ENCODE data around the gene UVRAG.
"Not testable (repeated sequence)": the region's sequence is repeated elsewhere in the genome, so short reads cannot be mapped to it uniquely, and the experiment has no call there.

UVRAG gene

GRCh38 chr11:75968021-75968625 is 153.1 kb downstream of the UVRAG start:
- no peak for DNase-seq (ENCODE audit: low read depth)

DNA sequence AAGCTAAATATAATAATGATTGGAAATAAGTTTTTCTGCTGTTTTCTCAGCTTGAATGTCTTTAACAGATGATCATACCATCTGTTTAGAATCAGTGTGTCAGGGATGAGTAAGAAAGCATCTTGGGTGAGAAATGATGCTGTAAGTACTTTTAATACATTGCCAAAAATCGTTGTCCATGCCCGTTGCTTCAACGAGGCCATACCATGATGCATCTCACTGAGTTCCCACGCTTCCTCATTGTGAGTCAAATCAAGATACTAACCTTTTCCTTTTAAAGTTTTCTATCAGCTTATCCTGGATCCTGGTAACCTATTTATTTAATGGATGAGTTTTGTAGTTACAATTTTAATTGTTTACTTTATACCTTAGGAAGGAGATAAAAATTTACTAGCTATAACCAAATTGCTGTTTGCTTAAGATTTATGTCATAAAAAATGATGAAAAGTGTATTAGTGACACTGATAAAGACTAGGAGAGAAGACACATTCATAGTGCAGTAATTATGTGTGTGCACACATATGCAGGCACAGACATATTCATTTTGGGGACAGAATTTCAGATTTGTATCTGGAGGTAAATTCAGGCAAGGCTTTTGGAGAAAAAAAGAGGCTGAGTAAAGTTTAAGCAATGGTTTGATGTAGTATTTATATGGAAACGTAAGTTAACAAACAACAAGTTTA is 154.8 kb downstream of the UVRAG start:
- DNase-seq (ENCODE audit: low read depth), result no peak

DNA sequence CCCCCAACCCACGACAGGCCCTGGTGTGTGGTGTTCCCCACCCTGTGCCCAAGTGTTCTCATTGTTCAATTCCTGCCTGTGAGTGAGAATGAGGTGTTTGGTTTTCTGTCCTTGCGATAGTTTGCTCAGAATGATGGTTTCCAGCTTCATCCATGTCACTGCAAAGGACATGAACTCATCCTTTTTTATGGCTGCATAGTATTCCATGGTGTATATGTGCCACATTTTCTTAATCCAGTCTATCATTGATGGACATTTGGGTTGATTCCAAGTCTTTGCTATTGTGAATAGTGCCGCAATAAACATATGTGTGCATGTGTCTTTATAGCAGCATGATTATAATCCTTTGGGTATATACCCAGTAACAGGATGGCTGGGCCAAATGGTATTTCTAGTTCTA is 158.7 kb downstream of the UVRAG start:
- not testable (repeated sequence) for DNase-seq (ENCODE audit: low read depth)

DNA sequence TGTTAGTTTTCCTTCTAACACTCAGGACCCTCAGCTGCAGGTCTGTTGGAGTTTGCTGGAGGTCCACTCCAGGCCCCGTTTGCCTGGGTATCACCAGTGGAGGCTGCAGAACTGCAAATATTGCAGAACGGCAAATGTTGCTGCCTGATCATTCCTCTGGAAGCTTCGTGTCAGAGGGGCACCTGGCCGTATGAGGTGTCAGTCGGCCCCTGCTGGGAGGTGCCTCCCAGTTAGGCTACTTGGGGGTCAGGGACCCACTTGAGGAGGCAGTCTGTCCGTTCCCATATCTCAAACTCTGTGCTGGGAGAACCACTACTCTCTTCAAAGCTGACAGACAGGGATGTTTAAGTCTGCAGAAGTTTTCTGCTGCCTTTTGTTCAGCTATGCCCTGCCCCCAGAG is 164.1 kb downstream of the UVRAG start:
- DNase-seq (ENCODE audit: low read depth), result not testable (repeated sequence)

GRCh38 chr11:75979479-75980027 is 164.5 kb downstream of the UVRAG start:
- not testable (repeated sequence) for DNase-seq (ENCODE audit: low read depth)

- no peak for DNase-seq (ENCODE audit: low read depth)
These were observed 165.0 kb downstream of the UVRAG start for GRCh38 chr11:75980031-75980430.

GRCh38 chr11:75981546-75981945 is 166.5 kb downstream of the UVRAG start:
- no peak for DNase-seq (ENCODE audit: low read depth)

GRCh38 chr11:75982309-75982708 is 167.3 kb downstream of the UVRAG start:
- DNase-seq (ENCODE audit: low read depth), result no peak

DNA sequence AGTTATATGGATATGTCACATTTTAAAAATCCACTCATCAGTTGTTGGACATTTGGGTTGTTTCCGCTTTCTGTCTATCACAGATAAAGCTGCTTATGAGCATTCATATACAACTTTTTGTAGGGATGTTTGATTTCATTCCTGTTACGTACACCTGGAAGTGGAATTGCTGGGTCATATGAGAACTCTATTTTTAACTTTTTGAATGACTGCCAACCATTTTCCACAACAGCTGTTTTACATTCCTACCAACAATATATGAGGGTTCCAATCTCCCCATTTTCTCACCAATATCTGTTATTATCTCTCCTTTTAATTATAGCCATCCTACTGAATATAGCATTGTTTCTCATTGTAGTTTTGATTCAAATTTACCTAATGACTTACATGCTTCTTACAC is 172.0 kb downstream of the UVRAG start:
- DNase-seq (ENCODE audit: low read depth), result no peak

- DNase-seq (ENCODE audit: low read depth), result no peak
These were observed 178.1 kb downstream of the UVRAG start for GRCh38 chr11:75993126-75993525.

GRCh38 chr11:75994616-75995015 is 179.6 kb downstream of the UVRAG start:
- no peak for DNase-seq (ENCODE audit: low read depth)

- DNase-seq (ENCODE audit: low read depth), result no peak
These were observed 181.8 kb downstream of the UVRAG start for GRCh38 chr11:75996523-75997442.

DNA sequence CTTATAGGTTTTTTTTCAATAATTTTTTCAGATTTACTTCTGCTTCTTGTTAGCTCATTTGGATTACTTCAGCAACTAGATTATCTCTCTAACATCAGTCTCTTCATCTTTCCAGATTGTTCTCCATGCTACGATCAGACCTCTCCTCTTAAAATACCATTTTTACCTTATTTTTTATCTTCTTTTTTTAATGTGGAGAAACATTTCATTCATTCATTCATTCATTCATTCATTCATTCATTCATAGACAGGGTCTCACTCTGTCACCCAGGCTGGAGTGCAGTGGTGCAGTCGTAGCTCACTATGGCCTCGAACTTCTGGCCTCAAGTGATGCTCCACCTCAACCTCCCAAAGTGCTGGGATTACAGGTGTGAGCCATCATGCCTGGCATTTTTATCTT is 189.4 kb downstream of the UVRAG start:
- no peak for DNase-seq (ENCODE audit: low read depth)

- DNase-seq (ENCODE audit: low read depth), result no peak
These were observed 190.7 kb downstream of the UVRAG start for GRCh38 chr11:76005756-76006155.

DNA sequence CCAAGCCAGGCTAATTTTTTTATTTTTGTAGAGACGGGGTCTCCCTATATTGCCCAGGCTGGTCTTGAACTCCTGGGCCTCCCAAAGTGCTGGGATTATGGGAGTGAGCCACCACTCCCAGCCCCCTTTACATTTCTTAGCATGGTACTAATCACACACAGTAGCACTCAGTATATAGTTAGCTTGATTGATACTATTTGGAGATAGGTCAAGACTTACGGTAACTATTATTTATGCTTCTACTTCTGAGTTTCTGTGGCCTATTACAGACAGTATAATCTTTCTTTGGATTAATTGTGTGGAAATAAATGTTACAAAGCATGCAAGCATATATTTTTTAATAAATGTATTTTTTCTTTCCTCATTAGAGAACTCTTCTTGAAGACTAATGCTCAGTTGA is 192.2 kb downstream of the UVRAG start:
- DNase-seq (ENCODE audit: low read depth), result no peak

DNA sequence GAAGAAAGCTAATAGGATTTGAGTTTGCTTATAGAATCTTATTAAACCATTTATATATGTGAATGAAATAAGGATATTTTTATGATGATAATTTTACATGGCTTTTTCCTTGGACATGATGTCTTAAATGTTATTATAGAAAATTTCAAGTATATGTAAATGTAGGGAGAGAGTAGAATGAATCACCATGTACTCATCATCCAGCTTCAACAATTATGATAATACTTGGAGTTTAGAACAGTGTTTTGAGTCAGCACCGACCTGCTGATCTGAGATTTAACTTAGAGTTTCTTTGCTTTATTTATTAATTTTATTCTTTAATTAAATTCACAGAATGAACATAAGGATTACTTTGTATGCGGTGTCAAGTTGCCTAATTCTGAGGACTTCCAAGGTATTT is 193.5 kb downstream of the UVRAG start:
- DNase-seq (ENCODE audit: low read depth), result no peak

DNA sequence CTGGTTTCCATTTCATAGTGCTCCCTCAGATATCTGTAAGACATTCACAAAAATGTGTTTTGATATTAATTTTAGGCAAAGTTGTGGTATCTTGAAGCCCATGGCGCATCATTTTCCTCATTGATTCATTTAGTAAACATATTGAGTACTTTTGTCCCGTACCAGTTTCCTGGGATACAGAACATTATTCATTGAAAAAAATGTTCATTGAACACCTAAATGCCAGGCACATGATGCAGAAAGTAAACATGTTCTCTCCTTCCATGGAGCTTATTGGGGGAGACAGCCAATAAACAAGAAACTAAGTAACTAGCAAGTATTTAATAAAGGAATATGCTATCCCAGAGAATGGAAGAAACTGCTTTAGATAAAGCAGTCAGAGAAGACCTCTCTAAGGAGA is 195.0 kb downstream of the UVRAG start:
- DNase-seq (ENCODE audit: low read depth), result no peak

GRCh38 chr11:76013526-76013925 is 198.5 kb downstream of the UVRAG start:
- no peak for DNase-seq (ENCODE audit: low read depth)

- no peak for DNase-seq (ENCODE audit: low read depth)
These were observed 208.4 kb downstream of the UVRAG start for GRCh38 chr11:76023236-76024068.

DNA sequence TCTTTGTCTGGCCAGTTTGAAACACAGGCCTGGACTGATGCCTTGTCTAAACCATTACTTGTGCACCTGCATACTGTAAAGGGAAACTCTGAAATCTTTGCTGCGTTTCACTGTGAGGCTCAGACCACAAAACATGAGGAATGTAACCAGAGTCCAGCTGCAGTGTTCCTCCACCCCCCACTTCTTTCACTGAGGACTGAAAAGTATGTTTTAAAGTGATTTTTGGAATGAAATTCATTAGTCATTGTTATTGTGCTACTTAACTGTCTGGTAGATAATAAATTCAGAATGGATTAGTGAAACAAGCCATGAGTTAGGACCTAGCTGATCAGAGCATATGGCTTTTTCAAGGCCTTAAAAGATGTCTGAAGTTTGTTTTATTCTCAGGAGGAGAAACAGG is 210.1 kb downstream of the UVRAG start:
- no peak for DNase-seq (ENCODE audit: low read depth)

GRCh38 chr11:76025817-76026216 is 210.8 kb downstream of the UVRAG start:
- no peak for DNase-seq (ENCODE audit: low read depth)

DNA sequence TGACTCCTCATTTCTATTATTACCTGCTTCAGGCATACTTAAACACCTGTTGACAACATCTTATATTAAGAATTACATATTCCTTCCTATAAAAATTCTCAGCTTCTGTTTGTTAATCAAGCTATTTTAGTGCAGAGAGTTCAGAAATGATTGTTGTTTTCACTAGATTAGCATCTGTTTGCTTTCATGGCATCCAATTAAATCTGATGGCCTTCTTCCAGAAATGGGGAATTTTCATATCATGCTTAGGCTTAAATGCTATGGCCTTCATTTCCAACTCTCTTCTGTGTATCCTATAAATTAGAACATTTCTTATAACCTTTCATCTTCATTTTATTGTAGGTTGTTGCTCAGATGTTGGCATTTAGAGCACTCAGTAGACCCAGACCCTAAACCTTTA is 211.3 kb downstream of the UVRAG start:
- DNase-seq (ENCODE audit: low read depth), result no peak
